OCI-LY1 (cell line): ENCODE results near the gene KRTAP10-4.

Source experiments
- H2AFZ ChIP-seq: fragments of 200-600 bp; sonication (generic), shearing (Covaris generic); 2 replicates; pipeline ENCODE4 v1.6.0; 2014; ENCODE audit warnings: antibody characterized with exemption, mild to moderate bottlenecking, low read length
- H3F3A ChIP-seq: fragments of 200-600 bp; sonication (generic), shearing (Covaris generic); 2 replicates; pipeline ENCODE4 v1.6.0; 2014; ENCODE audit warnings: mild to moderate bottlenecking, antibody characterized with exemption, low read length, moderate library complexity; ENCODE audit not compliant: insufficient read depth
- H3K27ac ChIP-seq: fragments of 200-600 bp; sonication (generic); 2 replicates; pipeline ENCODE4 v1.5.1; 2014; ENCODE audit warnings: low read length, mixed run types, mild to moderate bottlenecking, low read depth; ENCODE audit not compliant: poor library complexity, severe bottlenecking
- H3K27me3 ChIP-seq: fragments of 200-600 bp; sonication (generic); 2 replicates; pipeline ENCODE4 v1.6.0; 2014; ENCODE audit warnings: antibody characterized with exemption, mild to moderate bottlenecking, low read length, moderate library complexity; ENCODE audit not compliant: insufficient read depth
- H3K36me3 ChIP-seq: fragments of 200-600 bp; sonication (generic); 2 replicates; pipeline ENCODE4 v1.6.1; 2014; ENCODE audit warnings: mild to moderate bottlenecking, antibody characterized with exemption, low read length, moderate library complexity, mixed read lengths; ENCODE audit not compliant: insufficient read depth
- H3K4me1 ChIP-seq: fragments of 200-600 bp; sonication (generic); 2 replicates; pipeline ENCODE4 v1.5.1; 2014; ENCODE audit warnings: mild to moderate bottlenecking, low read length, moderate library complexity; ENCODE audit not compliant: insufficient read depth, severe bottlenecking
- H3K4me2 ChIP-seq: fragments of 200-600 bp; sonication (generic), shearing (Covaris generic); 2 replicates; pipeline ENCODE4 v1.6.1; 2014; ENCODE audit warnings: low read length
- H3K4me3 ChIP-seq: fragments of 200-600 bp; sonication (generic); 2 replicates; pipeline ENCODE4 v1.5.1; 2014; ENCODE audit warnings: low read length, low read depth, mild to moderate bottlenecking, mixed read lengths; ENCODE audit not compliant: poor library complexity, severe bottlenecking
- H3K79me2 ChIP-seq: fragments of 200-600 bp; shearing (Covaris generic); 2 replicates; pipeline ENCODE4 v1.6.1; 2016; ENCODE audit warnings: mixed run types, low read length, mixed read lengths; ENCODE audit not compliant: insufficient read depth
- H3K9ac ChIP-seq: fragments of 200-600 bp; sonication (generic), shearing (Covaris generic); 2 replicates; pipeline ENCODE4 v1.6.1; 2014; ENCODE audit warnings: mild to moderate bottlenecking, low read length, mixed read lengths
- H3K9me2 ChIP-seq: fragments of 200-600 bp; sonication (generic), shearing (Covaris generic); 2 replicates; pipeline ENCODE4 v1.6.1; 2014; ENCODE audit warnings: low read depth, mild to moderate bottlenecking, low read length, mixed read lengths
- H3K9me3 ChIP-seq: fragments of 200-600 bp; shearing (Covaris generic); 2 replicates; pipeline ENCODE4 v1.6.1; 2014; ENCODE audit warnings: low read length, mixed read lengths
- H4K20me1 ChIP-seq: fragments of 200-600 bp; sonication (generic), shearing (Covaris generic); 2 replicates; pipeline ENCODE4 v1.6.0; 2016; ENCODE audit warnings: mild to moderate bottlenecking, low read length; ENCODE audit not compliant: insufficient read depth
- EZH2 ChIP-seq: fragments of 200-600 bp; sonication (generic), shearing (Covaris generic); IDR thresholded peaks from 2 replicates; pipeline ENCODE4 v1.8.0; 2017; ENCODE audit warnings: borderline replicate concordance, mixed run types, mild to moderate bottlenecking, antibody characterized with exemption, low read length, moderate library complexity, mixed read lengths
- TF ChIP-seq, protein P1 (sequence below): fragments of 200-600 bp; sonication (generic), shearing (Covaris generic); IDR thresholded peaks from 2 replicates; pipeline ENCODE4 v1.5.1; 2017; ENCODE audit warnings: mild to moderate bottlenecking, antibody characterized with exemption, low read length, moderate library complexity, mixed read lengths

KRTAP10-4 gene

DNA sequence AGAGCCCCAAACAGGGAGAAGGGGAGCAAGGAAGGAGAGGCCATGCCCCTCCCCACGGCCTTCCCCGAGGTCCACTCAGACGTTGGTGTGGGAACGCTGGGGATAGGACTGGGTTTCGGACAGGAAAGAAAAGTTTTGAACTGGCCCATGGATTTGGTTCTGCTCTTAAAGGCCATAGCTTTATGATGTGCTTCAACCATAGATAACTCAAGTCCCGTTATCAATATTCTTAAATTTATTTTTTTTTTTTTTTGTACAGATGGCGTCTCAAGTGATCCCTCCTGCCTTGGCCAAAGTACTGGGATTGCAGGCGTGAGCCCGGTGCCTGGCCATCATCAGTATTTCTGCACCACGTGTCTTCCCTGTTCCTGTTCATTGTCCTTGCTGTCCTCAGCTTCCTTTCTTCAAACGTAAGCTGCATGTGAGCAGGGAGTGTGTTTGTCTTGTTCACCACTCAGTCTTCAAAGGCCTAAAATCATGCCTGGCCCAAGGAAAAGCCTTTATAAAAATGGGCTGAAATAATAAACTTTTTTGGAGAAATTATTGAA is 32.7 kb upstream of the KRTAP10-4 start:
- Histone ChIP-seq H3K9ac (no peak overlapping the region), H3K9me2 (no peaks in the 10 kb centered on the region), H3K4me2 (no peak overlapping the region), H3K4me1 (no peaks in the 10 kb centered on the region), H3K36me3 (no peaks in the 10 kb centered on the region; the same call in 1 of the 2 replicates), H2AFZ (no peak overlapping the region), H4K20me1 (no peaks in the 10 kb centered on the region), H3K79me2 (no peaks in the 10 kb centered on the region), H3F3A (no peaks in the 10 kb centered on the region), H3K27ac (no peak overlapping the region), H3K9me3 (no peaks in the 10 kb centered on the region), H3K4me3 (no peak overlapping the region), H3K27me3 (no peaks in the 10 kb centered on the region)
- TF ChIP-seq, protein P1, sequence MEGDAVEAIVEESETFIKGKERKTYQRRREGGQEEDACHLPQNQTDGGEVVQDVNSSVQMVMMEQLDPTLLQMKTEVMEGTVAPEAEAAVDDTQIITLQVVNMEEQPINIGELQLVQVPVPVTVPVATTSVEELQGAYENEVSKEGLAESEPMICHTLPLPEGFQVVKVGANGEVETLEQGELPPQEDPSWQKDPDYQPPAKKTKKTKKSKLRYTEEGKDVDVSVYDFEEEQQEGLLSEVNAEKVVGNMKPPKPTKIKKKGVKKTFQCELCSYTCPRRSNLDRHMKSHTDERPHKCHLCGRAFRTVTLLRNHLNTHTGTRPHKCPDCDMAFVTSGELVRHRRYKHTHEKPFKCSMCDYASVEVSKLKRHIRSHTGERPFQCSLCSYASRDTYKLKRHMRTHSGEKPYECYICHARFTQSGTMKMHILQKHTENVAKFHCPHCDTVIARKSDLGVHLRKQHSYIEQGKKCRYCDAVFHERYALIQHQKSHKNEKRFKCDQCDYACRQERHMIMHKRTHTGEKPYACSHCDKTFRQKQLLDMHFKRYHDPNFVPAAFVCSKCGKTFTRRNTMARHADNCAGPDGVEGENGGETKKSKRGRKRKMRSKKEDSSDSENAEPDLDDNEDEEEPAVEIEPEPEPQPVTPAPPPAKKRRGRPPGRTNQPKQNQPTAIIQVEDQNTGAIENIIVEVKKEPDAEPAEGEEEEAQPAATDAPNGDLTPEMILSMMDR: no peak
- TF ChIP-seq EZH2: no peak

DNA sequence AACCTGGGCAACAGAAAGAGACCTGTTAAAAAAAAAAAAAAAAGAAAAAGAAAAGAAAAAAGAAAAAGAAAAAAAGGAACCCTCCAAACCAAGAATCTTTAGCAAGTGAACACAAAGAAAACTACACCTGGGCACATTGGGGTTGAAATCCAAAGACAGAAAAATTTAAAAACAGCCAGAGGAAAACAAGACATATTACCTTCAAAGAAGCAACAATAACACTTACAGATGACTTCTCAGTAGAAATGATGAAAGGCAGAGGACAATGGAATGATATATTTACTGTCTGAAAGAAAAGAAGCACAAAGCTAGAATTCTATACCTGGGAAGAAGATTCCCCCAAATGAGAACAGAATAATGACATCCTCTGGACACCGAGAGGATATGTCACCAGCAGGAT is 30.8 kb upstream of the KRTAP10-4 start:
- Histone ChIP-seq H4K20me1 (no peaks in the 10 kb centered on the region), H3K9ac (no peak overlapping the region), H3K9me3 (peaks cover 8% of the 10 kb centered on the region), H2AFZ (no peak overlapping the region), H3K9me2 (no peaks in the 10 kb centered on the region), H3K27me3 (peaks cover 6% of the 10 kb centered on the region; the same call in 1 of the 2 replicates), H3F3A (no peaks in the 10 kb centered on the region), H3K4me3 (no peak overlapping the region), H3K4me1 (no peaks in the 10 kb centered on the region), H3K36me3 (no peaks in the 10 kb centered on the region; the same call in 1 of the 2 replicates), H3K27ac (no peak overlapping the region), H3K79me2 (no peaks in the 10 kb centered on the region), H3K4me2 (no peak overlapping the region)
- no peak for TF ChIP-seq EZH2
- TF ChIP-seq, protein P1: no peak

DNA sequence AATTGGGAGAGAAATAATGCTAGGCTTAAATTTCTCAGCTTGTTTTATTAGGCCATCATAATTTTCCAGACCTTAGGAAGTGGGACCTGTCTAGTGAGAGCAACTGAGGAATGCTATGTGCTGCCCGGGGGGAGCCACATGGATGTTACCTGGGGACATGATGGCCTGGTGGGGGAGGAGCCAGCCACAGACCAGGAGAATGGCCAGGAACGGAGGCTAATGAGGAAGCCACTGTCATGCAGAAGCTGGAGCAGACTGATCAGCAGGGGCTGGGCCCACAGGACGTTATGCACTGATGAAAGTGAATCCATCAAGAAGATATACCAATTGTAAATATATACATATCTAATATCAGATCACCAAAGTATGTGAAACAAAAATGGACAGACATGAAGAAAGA is 29.0 kb upstream of the KRTAP10-4 start:
- no peaks in the 10 kb centered on the region for H3K79me2 ChIP-seq
- no peaks in the 10 kb centered on the region; the same call in 1 of the 2 replicates for H3K36me3 ChIP-seq
- H3F3A ChIP-seq: no peaks in the 10 kb centered on the region
- H3K9me3 ChIP-seq: peaks cover 8% of the 10 kb centered on the region
- H3K9ac ChIP-seq: no peak overlapping the region
- no peak for TF ChIP-seq EZH2
- TF ChIP-seq, protein P1: no peak
- no peak overlapping the region for H3K4me3 ChIP-seq
- H3K27me3 ChIP-seq: peaks cover 6% of the 10 kb centered on the region; the same call in 1 of the 2 replicates
- H2AFZ ChIP-seq: no peak overlapping the region
- no peak overlapping the region for H3K4me2 ChIP-seq
- H3K9me2 ChIP-seq: no peaks in the 10 kb centered on the region
- no peak overlapping the region for H3K27ac ChIP-seq
- H4K20me1 ChIP-seq: no peaks in the 10 kb centered on the region
- H3K4me1 ChIP-seq: no peaks in the 10 kb centered on the region
